ENCODE measurements around the gene ANKS6. TPM values are rescaled to one million over a fixed set of nuclear protein-coding genes. Genes with fewer than 3 reads are reported as not detected.

The ANKS6 gene
- total and polyA plus RNA-seq, 8 donors = 10.7 to 75.0 (median 19.5) TPM

- TF ChIP-seq EP300 (IDR thresholded peaks at IDR 0.05) = no peak
- TF ChIP-seq POLR2AphosphoS5 (IDR thresholded peaks at IDR 0.05) = no peak
- TF ChIP-seq POLR2A (IDR thresholded peaks at IDR 0.05) = no peak
- TF ChIP-seq CTCF (IDR thresholded peaks at IDR 0.05) = no peak
- no peak for DNase-seq
- Histone ChIP-seq H3K4me1 (no peaks in the 10 kb centered on the region), H3K9me3 (peaks cover 0 to 8% (median 3%) of the 10 kb centered on the region in 4 donors), H3K27ac (no peak overlapping the region), H3K36me3 (peaks cover 15 to 89% (median 75%) of the 10 kb centered on the region in 4 donors), H3K4me3 (no peak overlapping the region), H3K27me3 (no peaks in the 10 kb centered on the region)
- intact Hi-C loops (cut with DNase I; ENCODE audit: low total_unique reads) = no loop called here
- WGBS, 5 donors = 90 to 94% (median 92%) methylated on average over 8 of the region's 8 CpGs
Measured at GRCh38 chr9:98740226-98740881, 56.0 kb downstream of the ANKS6 start.

DNA sequence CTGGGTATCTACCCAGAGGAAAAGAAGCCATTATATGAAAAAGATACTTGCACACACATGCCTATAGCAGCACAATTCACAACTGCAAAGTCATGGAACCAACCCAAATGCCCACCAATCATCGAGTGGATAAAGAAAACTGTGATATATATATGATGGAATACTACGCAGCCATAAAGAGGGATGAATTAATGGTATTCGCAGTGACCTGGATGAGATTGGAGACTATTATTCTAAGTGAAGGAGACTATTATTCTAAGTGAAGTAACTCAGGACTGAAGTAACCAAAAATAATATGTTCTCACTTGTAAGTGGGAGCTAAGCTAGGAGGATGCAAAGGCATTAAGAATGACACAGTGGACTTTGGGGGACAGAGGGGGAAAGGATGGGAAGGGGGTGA is 57.6 kb downstream of the ANKS6 start:
- no peaks in the 10 kb centered on the region for H3K4me1 ChIP-seq
- DNase-seq = no peak
- H3K27ac ChIP-seq = no peak overlapping the region
- no peaks in the 10 kb centered on the region for H3K27me3 ChIP-seq
- 94 to 99% (median 96%) methylated on average over 3 of the region's 3 CpGs for WGBS, 5 donors
- peaks cover 13 to 89% (median 75%) of the 10 kb centered on the region in 4 donors for H3K36me3 ChIP-seq
- intact Hi-C loops (cut with DNase I; ENCODE audit: low total_unique reads) = no loop called here
- peaks cover 0 to 8% (median 3%) of the 10 kb centered on the region in 4 donors for H3K9me3 ChIP-seq
- H3K4me3 ChIP-seq = no peak overlapping the region
- no peak for TF ChIP-seq CTCF (IDR thresholded peaks at IDR 0.05)
- no peak for TF ChIP-seq POLR2A (IDR thresholded peaks at IDR 0.05)
- no peak for TF ChIP-seq EP300 (IDR thresholded peaks at IDR 0.05)
- no peak for TF ChIP-seq POLR2AphosphoS5 (IDR thresholded peaks at IDR 0.05)

GRCh38 chr9:98736226-98736625 is 60.1 kb downstream of the ANKS6 start:
- DNase-seq = no peak
- Histone ChIP-seq H3K4me3 (no peak overlapping the region), H3K36me3 (peaks cover 13 to 77% (median 67%) of the 10 kb centered on the region in 4 donors), H3K27me3 (no peaks in the 10 kb centered on the region), H3K27ac (no peak overlapping the region), H3K9me3 (peaks cover 0 to 8% (median 3%) of the 10 kb centered on the region in 4 donors), H3K4me1 (no peaks in the 10 kb centered on the region)
- intact Hi-C loops (cut with DNase I; ENCODE audit: low total_unique reads) = no loop called here
- 86 to 94% (median 92%) methylated on average over 12 of the region's 12 CpGs for WGBS, 5 donors
- TF ChIP-seq EP300 (IDR thresholded peaks at IDR 0.05) (no peak), POLR2AphosphoS5 (IDR thresholded peaks at IDR 0.05) (no peak), CTCF (IDR thresholded peaks at IDR 0.05) (no peak), POLR2A (IDR thresholded peaks at IDR 0.05) (no peak)

- 83 to 89% (median 85%) methylated on average over 9 of the region's 9 CpGs for WGBS, 5 donors
- TF ChIP-seq POLR2A (IDR thresholded peaks at IDR 0.05) = no peak
- TF ChIP-seq EP300 (IDR thresholded peaks at IDR 0.05) = no peak
- TF ChIP-seq CTCF (IDR thresholded peaks at IDR 0.05) = no peak
- TF ChIP-seq POLR2AphosphoS5 (IDR thresholded peaks at IDR 0.05) = no peak
- intact Hi-C loops (cut with DNase I; ENCODE audit: low total_unique reads) = no loop called here
- H3K4me1 ChIP-seq = no peaks in the 10 kb centered on the region
- no peaks in the 10 kb centered on the region for H3K27me3 ChIP-seq
- H3K4me3 ChIP-seq = no peak overlapping the region
- no peak for DNase-seq
- H3K9me3 ChIP-seq = no peaks in the 10 kb centered on the region
- peaks cover 13 to 52% (median 48%) of the 10 kb centered on the region in 4 donors for H3K36me3 ChIP-seq
- H3K27ac ChIP-seq = no peak overlapping the region
Measured at GRCh38 chr9:98732801-98733200, 63.6 kb downstream of the ANKS6 start.

All from stomach (tissue), 9 donors.